ENCODE measurements around the gene TMC2.
A peak's percentile ranks its signal among the peaks of the same experiment; 100 is the strongest.
"Not testable (repeated sequence)": the region's sequence is repeated elsewhere in the genome, so short reads cannot be mapped to it uniquely, and the experiment has no call there.

The TMC2 gene, protein sequence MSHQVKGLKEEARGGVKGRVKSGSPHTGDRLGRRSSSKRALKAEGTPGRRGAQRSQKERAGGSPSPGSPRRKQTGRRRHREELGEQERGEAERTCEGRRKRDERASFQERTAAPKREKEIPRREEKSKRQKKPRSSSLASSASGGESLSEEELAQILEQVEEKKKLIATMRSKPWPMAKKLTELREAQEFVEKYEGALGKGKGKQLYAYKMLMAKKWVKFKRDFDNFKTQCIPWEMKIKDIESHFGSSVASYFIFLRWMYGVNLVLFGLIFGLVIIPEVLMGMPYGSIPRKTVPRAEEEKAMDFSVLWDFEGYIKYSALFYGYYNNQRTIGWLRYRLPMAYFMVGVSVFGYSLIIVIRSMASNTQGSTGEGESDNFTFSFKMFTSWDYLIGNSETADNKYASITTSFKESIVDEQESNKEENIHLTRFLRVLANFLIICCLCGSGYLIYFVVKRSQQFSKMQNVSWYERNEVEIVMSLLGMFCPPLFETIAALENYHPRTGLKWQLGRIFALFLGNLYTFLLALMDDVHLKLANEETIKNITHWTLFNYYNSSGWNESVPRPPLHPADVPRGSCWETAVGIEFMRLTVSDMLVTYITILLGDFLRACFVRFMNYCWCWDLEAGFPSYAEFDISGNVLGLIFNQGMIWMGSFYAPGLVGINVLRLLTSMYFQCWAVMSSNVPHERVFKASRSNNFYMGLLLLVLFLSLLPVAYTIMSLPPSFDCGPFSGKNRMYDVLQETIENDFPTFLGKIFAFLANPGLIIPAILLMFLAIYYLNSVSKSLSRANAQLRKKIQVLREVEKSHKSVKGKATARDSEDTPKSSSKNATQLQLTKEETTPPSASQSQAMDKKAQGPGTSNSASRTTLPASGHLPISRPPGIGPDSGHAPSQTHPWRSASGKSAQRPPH

GRCh38 chr20:2536560-2536986 lies at the start of gene TMC2:
Gene TMC2, plus strand, starts transcription at chr20:2536573. Its CDS starts 49 bp downstream, at chr20:2536622.
- no peak for DNase-seq

GRCh38 chr20:2502808-2503384 lies 33.5 kb upstream of the TMC2 start:
- DNase-seq, result not testable (repeated sequence)

DNA sequence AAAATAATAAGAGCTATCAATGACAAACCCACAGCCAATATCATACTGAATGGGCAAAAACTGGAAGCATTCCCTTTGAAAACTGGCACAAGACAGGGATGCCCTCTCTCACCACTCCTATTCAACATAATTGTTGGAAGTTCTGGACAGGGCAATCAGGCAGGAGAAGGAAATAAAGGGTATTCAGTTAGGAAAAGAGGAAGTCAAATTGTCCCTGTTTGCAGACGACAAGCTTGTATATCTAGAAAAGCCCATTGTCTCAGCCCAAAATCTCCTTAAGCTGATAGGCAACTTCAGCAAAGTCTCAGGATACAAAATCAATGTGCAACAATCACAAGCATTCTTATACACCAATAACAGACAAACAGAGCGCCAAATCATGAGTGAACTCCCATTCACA lies 31.6 kb upstream of the TMC2 start:
- not testable (repeated sequence) for DNase-seq

DNA sequence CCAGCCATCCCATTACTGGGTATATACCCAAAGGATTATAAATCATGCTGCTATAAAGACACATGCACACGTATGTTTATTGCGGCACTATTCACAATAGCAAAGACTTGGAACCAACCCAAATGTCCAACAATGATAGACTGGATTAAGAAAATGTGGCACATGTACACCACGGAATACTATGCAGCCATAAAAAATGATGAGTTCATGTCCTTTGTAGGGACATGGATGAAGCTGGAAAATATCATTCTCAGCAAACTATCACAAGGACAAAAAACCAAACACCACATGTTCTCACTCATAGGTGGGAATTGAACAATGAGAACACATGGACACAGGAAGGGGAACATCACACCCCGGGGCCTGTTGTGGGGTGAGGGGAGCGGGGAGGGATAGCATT lies 29.9 kb upstream of the TMC2 start:
- not testable (repeated sequence) for DNase-seq

- no peak for DNase-seq
Observed at GRCh38 chr20:2507464-2507863, 28.9 kb upstream of the TMC2 start.

DNA sequence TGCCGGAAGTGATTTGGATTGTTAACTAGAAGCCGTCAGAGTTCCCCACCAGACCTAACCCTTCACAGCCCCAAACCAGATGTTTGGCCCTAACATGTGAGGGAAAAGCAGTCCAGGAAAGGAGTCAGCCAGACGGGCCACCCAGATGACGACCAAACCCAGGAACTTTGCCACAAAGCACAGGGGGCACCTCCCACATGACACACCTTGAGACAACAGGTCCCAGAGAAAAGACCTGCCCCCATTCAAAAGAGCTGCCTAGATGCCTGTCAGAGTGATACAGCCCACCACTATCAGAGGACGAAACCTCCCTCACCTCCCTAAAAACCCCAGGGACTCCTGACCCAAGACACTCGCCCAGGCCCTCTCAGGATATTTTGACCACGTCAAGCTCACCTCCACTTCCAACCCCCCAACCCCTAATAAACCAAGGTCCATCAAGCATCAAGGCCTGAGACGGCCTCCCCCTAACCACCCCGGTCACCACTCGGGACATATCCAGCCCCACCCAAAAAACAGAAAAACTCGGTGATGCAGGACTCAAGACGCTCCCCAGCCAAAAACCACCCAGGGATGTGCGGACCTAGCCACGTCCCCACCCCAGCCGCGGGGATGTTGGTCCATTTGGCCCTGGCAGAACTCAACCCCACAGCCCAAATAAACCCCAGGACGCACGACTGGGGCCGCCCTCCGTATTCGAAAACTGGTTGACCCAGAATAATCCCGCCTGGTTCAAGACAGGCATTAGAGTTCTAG lies 28.3 kb upstream of the TMC2 start:
- no peak for DNase-seq

DNA sequence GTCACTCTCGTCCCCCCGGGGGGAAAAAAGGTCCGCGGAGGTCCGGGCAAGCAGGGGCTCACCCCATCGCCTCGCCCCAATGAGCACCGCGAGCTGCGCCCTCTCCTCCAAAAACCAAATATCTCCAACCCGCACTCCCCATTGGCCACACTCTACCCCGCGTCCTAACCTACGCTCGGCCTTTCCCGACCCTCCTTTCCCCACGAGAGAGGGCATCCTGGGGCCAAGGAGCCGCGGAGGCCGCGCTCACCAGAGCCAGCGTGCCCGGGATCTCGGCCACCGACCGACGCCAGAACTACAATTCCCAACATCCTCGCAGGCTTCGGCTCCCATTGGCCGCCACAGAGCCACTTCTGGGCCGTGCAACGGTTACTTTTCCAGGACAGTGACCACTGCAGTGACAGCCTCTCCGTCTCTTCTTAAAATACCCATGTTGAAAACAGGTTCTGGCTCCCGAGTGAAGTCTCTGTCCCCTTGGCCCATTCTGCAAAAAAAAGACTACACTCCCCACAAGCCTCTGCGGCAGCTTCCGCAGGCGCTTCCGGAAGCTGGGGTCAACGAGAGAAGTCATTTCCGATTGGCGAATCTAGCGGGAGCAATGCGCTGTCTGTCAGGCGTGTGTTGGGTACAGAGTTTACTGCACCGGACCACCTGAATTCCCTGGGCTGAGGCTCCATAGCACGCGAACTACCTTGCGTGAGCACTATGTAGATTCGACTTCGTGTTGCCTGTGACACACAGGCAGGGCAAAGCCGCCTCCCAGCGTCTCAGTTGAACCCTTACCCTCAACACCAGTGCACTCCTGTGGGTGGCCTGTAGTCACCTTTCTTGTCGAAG lies 27.5 kb upstream of the TMC2 start, which contains the start of gene ZNF343:
Gene ZNF343, minus strand, starts transcription at position 285 of the 837 bp plus-strand sequence. CDS start 15,020 bp downstream, outside the sequence.
- DNase-seq, result peak; percentile 89

GRCh38 chr20:2509468-2509781 lies 26.9 kb upstream of the TMC2 start:
- peak; percentile 63 for DNase-seq

GRCh38 chr20:2509794-2510193 lies 26.6 kb upstream of the TMC2 start:
- no peak for DNase-seq

GRCh38 chr20:2515203-2515602 lies 21.2 kb upstream of the TMC2 start:
- no peak for DNase-seq

DNA sequence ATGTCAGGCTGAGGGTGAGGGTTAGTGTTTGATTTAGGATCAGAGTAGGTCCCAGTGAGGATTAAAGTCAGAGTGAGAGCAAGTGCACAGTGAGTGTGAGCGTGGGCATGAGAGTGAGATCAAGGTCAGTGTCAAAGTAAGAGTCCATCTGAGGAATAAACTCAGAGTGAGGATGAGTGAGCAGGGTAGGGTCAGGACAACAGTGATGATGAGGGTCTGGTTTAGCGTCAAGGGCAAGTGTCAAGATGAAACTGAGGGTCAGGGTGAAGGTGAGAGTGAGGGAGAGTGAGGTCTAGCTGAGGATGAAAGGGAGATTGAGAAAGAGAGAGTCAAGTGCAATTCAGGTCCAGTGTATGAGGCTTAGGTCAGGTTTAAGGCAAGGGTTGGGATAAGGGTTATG lies 20.0 kb upstream of the TMC2 start:
- DNase-seq, result no peak

GRCh38 chr20:2518096-2518495 lies 18.3 kb upstream of the TMC2 start:
- no peak for DNase-seq

- DNase-seq, result no peak
Observed at GRCh38 chr20:2518558-2518957, 17.8 kb upstream of the TMC2 start.

GRCh38 chr20:2519115-2519809 lies 17.1 kb upstream of the TMC2 start:
- no peak for DNase-seq

GRCh38 chr20:2520617-2521016 lies 15.8 kb upstream of the TMC2 start:
- DNase-seq, result no peak

DNA sequence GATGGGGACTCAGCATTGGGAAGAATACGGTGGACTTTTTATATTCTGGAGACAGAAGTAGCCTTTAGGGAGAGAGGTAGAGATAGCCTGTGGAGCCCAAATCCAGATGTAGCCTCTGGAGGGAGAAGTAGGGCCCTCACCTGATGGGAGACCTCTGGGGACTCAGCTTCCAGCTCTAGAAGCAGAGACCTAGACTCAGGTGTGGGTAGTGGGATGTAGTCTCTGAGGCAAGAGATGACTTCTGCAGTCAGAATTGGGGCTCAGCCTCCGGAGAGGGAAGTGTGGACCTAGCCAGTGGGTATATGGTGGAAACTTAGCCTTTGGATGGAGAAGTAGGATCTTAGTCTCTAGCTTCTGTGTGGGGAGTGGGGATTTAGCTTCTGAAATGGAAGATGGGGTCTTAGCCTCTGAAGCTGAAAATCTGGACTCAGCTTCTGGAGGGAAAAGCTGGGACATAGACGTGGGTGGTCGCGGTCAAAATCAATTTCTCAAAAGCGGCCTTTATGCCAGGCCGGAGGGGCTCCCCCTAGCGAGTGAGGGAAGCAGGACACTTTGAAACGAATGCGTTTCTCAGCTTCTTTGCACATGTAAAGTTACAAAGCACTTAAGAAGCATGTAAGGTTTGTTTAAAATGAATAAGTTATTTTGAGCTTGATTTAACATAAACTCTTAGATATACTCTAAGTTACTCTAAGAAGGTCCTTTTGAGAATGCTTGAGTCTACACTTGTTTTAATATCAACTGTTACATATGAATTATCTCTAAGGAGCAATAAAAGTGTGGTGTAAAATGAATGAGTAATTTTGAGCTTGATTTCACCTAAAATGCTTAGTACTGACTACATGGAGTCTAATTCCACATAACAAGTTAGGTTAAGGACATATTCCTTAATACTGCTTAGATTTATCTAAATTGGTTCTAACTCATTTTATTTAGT lies 14.7 kb upstream of the TMC2 start:
- DNase-seq, result no peak

DNA sequence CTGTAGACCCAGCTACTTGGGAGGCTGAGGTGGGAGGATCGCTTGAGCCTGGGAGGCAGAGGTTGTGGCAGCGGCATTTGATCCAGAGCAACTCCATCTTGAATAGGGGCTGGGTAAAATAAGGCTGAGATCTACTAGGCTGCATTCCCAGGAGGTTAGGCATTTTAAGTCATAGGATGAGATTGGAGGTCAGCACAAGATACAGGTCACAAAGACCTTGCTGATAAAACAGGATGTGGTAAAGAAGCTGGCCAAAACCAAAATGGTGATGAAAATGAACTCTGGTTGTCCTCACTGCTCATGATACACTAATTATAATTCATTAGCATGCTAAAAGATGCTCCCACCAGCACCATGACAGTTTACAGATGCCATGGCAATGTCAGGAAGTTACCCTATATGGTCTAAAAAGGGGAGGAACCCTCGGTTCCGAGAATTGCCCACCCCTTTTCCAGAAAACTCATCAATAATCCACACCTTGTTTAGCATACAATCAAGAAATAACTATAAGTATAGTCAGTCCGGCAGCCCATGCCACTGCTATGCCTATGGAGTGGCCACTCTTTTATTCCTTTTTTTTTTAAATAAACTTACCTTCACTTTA lies 13.4 kb upstream of the TMC2 start:
- not testable (repeated sequence) for DNase-seq

GRCh38 chr20:2523919-2524708 lies 12.3 kb upstream of the TMC2 start:
- DNase-seq, result peak; percentile 91

Measured in islet precursor cell (in vitro differentiated cells).